HL-60/S4 treated with phorbol 12-myristate 13-acetate at 8.2 ng/mL for 4 days and 3 days (cell line): ENCODE results near the gene WAC.
"Not testable (repeated sequence)": the region's sequence is repeated elsewhere in the genome, so short reads cannot be mapped to it uniquely, and the experiment has no call there.

Experiments used
- in situ Hi-C: fragments of 300-500 bp; cut with MboI; formaldehyde crosslinking; loops from 2 replicates; pipeline ENCODE4 v1.15.0; 2022; ENCODE audit warnings: low sequenced_read_pairs

Gene WAC

DNA sequence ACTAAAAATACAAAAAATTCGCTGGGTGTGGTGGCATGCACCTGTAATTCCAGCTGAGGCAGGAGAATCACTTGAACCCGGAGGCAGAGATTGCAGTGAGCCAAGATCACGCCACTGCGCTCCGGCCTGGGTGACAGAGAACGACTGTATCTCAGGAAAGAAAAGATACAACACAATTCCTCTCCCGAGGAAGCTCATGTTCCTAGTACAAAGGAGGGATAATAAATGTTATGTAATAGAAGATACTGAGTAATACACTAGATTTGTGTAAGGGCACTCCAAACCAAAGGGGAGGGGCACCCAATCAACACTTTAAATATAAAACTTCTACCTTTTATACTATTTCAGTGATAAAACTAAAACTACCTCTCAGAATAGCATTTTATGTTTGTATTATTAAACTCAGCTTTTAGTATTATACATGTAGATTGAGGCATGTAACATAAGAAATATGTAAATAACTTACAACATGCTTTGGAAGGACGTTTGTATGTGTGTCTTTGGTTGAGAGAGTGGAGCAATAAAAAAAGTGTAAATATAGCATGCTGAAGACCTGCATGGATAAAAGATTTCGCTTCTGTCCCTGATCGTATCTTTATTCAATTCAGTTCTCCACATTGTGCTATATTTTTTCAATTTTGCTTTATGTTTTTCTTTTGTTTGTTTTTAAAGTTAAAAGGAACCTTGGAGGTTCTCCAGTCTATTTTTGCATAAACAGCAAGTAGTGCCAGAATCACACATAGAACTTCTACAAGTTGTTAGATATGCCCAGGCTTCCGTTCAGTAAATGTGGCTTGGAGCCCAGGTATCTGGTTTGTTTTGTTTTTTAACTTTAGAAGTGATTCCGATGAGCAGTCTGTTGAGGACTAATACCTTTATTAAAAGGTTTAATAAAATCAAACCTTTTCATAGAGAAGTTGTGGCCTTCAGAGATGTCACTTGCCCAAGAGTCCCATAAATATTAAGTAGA, 71.9 kb downstream of the WAC start:
- in situ Hi-C loops = no loop called here

DNA sequence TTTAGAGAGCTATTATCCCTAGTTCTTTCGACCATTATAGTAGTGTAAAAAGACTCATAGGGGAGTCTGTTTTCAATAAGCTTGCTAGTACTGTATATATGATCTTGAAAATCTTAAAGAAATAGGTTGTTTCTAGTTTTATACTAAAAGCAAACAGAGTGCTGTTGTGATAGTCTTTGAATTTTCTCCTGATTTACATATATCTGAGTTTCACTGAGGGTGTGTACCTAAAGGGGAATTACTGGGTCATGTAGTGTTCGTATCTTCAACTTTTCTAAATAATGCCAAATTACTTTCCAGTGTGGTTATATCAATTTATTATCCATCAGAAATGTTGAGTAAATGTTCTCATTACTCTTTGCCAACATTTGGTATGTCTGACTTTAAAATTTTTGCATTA, 73.7 kb downstream of the WAC start:
- in situ Hi-C loops = no loop called here

DNA sequence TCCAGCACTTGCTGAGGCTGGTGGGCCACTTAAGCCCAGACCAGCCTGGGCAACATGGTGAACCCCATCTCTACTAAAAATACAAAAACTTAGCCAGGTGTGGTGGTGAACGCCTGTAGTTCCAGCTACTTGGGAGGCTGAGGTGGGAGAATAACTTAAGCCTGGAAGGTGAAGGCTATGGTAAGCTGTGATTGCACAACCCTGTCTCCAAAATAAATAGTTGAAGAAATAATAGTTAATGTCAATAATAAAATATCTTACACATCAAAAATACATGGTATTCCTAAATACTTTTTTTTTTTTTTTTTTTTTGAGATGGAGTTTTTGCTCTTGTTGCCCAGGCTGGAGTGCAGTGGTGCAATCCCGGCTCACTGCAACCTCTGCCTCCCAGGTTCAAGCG, 76.7 kb downstream of the WAC start:
- in situ Hi-C loops = not testable (repeated sequence)

DNA sequence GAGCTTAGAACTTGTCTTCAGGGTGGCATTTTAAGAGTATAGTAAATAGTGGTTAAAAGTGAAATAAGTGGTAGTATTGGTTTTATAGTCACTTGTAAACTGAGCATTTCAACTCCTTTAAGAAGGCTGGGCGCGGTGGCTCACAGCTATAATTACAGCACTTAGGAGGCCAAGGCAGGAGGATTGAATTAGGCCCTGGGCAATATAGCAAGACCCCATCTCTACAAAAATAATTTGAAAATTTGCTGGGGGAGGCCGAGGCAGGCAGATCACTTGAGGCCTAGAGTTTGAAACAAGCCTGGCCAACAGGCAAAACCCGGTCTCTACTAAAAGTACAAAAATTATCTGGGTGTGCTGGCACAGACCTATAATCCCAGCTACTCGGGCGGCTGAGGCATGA, 80.0 kb downstream of the WAC start:
- in situ Hi-C loops = no loop called here

DNA sequence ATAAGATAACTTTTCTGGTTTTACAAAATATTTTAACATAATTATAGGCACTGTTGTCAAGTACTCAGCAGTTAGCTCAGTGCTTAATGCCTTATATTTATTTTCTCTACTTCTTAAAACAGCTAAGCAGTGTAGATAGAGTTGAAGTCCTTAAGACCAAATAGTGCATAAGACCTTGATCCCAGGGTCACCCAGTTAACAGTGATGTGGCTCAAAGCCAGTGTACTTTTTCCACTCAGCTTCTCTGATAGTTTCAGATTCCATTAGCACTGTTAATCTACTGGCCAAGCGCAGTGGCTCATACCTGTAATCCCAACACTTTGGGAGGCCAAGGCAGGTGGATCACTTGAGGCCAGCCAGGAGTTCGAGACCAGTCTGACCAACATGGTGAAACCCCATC, 83.6 kb downstream of the WAC start:
- in situ Hi-C loops = no loop called here

DNA sequence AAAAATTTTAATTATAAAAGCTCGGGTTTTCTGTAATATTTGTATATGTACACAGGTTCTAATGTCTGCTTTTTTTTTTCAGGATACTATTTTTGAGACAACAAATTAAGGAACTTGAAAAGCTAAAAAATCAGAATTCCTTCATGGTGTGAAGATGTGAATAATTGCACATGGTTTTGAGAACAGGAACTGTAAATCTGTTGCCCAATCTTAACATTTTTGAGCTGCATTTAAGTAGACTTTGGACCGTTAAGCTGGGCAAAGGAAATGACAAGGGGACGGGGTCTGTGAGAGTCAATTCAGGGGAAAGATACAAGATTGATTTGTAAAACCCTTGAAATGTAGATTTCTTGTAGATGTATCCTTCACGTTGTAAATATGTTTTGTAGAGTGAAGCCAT, 86.5 kb downstream of the WAC start:
- in situ Hi-C loops = no loop called here

DNA sequence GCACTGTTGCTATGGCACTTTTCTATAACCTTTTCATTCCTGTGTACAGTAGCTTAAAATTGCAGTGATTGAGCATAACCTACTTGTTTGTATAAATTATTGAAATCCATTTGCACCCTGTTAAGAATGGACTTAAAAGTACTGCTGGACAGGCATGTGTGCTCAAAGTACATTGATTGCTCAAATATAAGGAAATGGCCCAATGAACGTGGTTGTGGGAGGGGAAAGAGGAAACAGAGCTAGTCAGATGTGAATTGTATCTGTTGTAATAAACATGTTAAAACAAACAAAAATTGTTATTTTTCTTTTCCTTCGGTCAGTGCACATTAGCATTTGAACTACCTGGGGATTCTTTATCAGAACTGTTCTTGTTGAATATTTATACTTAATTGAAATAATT, 87.3 kb downstream of the WAC start:
- in situ Hi-C loops = no loop called here

DNA sequence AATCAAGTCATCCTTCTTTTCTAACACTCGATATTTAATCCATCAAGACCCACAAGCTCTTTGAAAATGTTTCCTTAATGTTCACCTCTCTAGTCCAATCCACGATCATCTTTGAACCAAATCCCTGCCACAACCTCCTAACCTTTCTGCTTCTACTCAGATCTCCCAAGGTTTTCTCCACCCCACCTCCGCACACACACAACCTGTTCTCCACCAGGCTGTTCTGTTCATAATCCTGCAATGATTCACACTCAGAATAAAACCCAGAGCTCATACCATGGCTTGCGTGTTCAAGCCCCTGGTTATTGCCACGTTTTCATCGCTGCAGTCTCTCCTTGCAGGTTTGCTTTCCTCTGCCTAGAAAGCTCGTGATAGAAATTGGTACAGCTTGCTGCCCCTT, 90.6 kb downstream of the WAC start:
- in situ Hi-C loops = no loop called here

DNA sequence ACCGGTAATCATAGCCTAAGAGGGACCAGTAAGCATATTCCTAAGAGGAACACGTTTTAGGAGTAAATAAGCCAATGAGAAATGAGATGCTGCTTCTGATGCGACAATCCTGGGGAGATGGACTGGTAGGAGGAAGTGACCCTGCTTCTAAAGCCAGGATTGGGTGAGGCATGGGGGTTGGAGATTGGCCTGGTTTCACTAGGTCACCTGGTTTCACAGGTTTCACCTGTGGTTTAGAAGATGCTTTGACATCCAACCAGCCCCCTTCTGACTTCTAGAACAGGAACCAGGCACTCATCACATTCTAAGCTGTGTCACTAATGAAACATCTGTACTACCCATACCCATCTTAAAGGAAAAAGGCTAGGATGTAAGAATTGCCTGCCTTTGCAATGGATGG, 91.4 kb downstream of the WAC start:
- in situ Hi-C loops = no loop called here

DNA sequence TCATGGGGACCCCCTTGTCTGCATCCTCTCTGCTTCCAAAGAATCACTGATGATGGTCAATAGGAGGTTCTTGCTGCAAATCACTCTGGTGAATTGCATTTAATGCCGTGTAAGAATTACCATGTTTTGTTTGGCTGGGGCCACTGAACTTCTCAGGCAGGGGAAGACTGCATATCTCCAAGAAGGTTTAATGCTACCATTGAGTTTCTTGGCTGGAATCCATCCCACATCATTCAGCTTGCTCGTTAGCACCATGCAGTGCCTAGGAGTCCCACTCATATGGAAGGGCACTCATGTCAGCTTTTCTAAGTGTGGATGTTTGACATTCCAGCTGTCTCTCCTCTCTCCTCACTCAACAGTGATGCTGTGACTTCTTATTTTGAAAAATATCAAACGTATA, 94.2 kb downstream of the WAC start:
- in situ Hi-C loops = loop anchor here (25.0 kb wide), 1 partner anchor 685 kb away; no protein-coding TSS in a partner anchor

DNA sequence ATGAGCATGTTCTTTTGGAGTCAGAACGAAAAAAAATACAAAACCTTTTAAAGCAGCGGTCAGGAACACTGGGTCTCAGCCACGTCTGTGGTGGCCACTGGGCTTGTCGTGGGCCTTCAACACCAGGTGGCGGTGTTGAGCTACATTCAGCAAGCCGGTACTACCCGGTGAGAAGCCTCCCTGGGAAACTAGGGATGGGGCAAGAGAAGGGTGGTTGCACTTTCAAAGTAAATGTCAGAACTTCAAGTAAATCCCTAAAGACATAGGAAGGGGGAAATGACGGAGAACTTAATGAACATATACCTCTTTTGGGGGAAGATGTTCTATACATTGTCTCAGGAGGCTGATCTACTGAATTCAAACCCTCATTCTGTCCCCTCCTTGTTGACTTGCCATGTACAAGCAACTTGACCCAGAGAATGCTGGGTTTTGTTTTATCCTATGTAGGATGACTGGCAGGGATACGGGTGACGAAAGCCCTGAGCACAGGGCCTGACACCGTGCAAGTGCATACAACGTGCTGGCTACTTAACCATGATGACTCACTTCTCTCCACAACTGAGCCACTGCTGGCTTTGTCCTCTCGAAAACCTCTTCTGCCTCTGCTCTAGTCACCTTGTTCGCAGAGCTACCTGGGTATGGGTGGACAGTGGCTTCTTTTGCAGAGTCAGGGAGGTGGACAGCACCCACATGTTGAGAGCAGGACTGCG, 95.4 kb downstream of the WAC start:
- in situ Hi-C loops = loop anchor here (25.0 kb wide), 1 partner anchor 684 kb away; no protein-coding TSS in a partner anchor

DNA sequence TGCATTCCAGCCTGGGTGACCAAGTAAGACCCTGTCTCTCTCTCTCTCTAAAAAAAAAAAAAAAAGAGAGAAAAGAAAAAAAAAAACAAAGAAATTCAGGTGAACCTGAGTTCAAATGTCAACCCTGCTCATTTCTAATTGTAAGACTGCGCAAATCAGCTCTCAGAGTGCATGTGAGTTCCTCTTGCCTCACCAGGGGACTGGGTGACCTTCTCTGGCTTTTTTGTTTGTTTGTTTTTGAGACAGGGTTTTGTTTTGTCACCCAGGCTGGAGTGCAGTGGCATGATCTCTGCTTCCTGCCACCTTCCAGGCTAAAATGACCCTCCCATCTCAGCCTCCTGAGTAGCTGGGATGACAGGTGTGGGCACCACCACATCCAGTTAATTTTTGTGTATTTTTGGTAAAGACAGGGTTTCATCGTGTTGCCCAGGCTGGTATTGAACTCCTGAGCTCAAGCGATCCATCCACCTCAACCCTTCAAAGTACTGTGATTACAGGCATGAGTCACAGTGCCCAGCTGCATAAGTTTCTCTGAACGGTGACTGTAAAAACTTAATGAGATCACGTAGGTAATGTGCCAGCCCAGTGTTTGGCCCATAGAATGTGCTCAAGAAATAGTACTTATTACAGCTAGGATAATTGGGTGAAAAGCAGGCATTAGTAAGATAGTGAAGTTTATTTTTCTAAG, 99.1 kb downstream of the WAC start:
- in situ Hi-C loops = loop anchor here (25.0 kb wide), 1 partner anchor 680 kb away; no protein-coding TSS in a partner anchor

DNA sequence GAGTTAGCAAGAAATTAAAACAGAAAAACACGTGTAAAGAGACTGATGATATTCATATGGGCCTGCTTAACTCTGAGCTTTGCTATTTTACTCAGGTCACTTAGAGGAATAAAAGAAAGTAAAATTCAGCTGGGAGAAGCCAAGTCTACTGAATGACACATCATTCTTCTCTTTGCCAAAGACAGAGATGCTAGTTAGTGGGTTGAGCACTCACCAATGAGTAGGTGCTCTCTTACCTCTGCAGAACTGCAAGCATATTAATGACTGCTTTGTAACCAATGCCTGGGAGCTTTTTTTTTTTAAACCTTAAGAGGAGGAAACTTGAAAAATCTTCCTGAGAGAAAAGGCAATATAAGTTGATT, 99.6 kb downstream of the WAC start:
- in situ Hi-C loops = loop anchor here (25.0 kb wide), 1 partner anchor 680 kb away; no protein-coding TSS in a partner anchor

DNA sequence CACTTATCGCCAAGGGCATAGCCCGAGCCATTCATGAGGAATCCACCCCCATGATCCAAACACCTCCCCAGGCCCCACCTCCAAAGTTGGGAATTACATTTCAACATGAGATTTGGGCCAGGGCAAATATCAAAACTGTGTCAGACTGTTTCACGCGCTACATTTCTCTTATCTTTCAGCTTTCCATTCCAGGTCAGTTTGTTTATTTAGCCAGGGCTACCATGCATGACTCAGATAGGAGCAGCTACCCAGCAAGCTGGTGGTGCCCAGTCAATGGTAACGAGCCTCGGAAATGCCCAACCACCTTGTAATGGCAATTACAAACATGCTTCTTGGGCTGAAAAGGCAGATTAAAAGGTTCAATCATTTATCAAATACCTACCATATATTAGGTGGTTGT, 100.8 kb downstream of the WAC start:
- in situ Hi-C loops = loop anchor here (25.0 kb wide), 1 partner anchor 679 kb away; no protein-coding TSS in a partner anchor

DNA sequence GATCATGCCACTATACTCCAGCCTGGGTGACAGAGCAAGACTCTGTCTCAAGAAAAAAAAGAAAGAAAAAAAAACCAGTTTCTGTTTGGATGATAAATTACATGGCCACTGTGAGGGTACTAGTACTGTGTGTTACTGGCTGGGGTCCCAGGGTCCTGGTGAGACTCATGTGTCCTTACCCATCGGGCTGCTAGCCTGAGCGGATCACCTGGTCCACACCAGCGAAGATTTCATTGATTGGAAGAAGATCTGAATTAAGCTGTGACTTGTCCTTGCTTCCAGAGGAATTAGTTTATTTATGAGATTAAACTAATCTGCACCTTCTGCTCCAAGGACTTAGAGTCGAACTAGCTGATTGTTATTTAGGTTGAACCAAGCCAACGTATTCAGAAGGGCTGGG, 104.4 kb downstream of the WAC start:
- in situ Hi-C loops = loop anchor here (25.0 kb wide), 1 partner anchor 675 kb away; no protein-coding TSS in a partner anchor

DNA sequence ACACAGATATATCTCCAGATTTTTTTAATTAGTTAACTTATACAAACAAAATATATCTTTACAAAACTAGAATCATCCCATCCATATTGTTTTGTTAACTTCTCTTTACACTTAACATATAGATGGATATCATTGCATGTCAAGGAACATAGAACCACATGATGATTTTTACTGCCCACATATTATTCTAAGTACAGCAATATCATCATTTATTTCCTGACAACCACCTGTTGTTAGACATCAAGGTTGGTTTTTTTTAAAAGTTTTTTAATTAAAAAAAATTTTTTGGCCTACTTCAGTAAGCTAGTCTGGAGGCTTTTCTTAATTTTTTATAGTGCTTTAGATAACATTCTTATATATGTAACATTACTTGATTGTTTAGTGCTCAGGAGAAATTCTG, 105.5 kb downstream of the WAC start:
- in situ Hi-C loops = loop anchor here (25.0 kb wide), 1 partner anchor 674 kb away; no protein-coding TSS in a partner anchor

DNA sequence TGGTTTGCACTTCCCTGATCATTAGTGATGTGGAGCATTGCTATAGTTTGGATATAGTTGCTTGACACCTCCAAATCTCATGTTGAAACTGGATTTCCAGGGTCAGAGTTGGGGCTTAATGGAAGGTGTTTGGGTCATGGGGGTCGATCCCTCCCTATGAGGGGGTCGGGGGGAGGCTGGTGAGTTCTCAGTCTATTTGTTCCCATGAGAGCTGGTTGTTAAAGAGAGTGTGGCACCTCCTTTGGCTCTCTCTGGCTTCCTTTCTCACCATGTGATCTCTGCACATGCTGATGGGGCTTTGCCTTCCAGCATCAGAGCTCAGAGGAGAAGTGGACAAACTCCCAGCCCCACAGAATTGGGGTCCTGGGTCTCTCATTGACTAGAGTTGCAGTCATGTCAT, 107.6 kb downstream of the WAC start:
- in situ Hi-C loops = loop anchor here (25.0 kb wide), 1 partner anchor 672 kb away; no protein-coding TSS in a partner anchor

DNA sequence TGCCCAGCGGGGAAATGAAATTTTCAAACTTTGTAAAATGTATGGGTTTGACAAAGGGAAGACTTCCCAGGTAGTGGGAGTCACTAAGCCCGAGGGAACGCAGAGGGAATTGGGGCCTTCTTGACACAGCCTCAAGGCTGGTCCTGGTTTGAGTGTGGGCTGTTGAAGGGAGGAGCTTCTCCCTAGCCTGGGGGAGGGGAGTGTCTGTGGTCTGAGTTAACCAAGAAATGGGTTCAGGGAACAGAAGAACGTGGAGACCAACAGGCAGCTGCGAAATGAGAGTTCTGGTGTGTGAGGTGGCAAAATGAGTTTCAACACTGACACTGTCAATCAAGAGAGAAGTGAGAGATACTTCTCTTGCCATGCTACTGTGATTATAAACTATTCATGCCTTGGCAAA, 111.7 kb downstream of the WAC start:
- in situ Hi-C loops = loop anchor here (25.0 kb wide), 1 partner anchor 668 kb away; no protein-coding TSS in a partner anchor

DNA sequence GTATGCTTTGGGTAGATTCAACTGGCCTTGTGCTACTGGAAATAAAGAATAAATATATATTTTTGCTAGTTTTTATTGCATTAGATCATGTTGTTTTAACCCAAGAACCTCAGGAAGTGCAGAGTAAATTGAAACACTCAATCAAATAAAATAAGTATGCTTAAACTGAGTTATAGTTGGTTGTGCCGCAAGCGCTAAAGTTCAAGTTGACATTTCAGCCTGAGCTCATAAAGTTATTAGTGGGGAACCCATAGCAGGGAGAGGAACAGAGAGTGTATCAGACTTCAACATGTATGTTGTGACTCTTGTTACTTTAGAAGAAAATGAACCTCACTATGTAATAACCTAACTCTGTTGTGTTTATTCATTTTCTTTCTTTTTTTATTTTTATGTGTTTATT, 119.2 kb downstream of the WAC start:
- in situ Hi-C loops = no loop called here

DNA sequence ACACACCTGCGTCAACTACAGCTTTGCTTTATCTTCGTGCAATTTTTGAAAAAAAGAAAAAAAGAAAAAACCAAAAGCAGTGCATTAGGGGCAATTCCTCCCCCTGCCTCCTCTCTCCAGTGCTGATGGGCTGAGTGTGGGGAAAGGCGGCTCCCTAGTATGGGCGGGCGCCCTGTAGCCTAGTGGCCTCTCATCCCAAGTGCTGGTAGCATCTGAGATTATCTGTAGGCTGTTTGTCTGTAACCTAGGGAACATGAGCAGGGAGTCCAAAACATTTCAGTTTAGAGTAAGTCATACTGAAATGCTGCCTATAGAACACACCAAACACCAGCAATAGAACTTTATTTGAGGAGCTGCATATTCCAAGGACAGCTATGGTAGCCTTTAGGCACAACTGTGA, 119.8 kb downstream of the WAC start:
- in situ Hi-C loops = no loop called here

DNA sequence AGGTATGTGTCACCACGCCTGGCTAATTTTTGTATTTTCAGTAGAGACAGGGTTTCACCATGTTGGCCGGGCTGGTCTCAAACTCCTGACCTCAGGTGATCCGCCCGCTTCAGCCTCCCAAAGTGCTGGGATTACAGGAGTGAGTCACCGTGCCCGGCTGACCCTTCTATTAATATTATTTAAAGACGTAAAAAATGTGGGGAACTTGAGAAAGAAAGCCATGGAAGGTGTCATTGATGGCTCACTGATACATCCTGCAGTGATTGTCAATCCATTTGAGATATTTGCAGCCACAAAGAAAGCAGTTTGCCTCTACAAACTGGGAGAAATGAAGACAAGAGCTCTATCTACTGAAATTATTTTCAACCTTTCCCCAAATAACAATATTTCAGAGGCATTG, 125.9 kb downstream of the WAC start:
- in situ Hi-C loops = not testable (repeated sequence)
